ENCODE data around the gene SPNS3. TPM values are rescaled to one million over a fixed set of nuclear protein-coding genes. Genes with fewer than 3 reads are reported as not detected.

SPNS3 gene
- total and polyA plus RNA-seq, 2 of the 4 experiments (the other 2 are of a cell fraction) = 0.18 TPM; not detected in 1

DNA sequence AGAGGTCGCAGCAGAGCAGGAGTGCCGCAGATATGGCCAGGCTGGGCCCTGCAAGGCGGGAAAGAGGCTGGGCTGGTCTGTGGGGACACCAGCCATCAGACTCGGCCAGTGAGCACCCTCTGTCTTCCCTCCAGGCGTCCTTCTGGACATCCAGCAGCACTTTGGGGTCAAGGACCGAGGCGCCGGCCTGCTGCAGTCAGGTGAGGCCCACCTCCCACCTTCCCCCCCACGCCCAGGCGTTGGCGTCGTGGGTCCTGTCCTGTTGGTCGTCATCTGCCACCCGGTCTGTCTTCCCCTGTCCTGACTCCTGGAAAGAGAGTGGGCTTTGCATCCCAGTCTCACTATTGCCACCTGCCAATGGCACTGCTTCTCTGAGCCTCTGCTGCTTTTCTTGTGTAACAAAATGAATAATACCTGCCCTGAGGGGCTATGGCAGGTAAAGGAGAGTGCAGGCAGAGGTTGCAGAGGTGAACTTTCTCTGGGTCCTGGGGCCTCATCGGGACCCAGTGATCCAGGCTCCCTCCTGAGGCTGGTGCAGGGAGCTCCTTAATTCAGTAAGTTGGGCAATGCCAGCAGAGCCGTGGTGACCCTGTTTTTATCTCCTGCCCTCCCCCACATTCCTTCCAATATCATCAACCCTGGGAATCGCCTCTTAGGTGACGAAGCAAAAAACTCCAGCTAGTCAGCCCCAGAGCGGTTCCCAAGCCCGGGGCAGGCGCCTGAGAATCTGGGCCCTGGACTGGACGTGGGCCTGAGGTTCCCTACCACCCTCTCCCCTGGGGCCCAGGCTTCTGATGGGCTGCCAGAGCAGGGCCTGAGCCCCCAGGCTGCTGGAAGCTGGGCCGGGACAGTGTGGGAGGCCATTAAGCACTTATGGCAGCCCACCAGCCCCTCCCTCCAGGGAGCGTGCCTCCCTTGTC lies 79.6 kb downstream of the SPNS3 start (continued):
- TF ChIP-seq, protein P1, sequence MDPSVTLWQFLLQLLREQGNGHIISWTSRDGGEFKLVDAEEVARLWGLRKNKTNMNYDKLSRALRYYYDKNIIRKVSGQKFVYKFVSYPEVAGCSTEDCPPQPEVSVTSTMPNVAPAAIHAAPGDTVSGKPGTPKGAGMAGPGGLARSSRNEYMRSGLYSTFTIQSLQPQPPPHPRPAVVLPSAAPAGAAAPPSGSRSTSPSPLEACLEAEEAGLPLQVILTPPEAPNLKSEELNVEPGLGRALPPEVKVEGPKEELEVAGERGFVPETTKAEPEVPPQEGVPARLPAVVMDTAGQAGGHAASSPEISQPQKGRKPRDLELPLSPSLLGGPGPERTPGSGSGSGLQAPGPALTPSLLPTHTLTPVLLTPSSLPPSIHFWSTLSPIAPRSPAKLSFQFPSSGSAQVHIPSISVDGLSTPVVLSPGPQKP (IDR thresholded peaks at IDR 0.05; ENCODE audit: borderline replicate concordance, low read depth, low read length) = no peak

DNA sequence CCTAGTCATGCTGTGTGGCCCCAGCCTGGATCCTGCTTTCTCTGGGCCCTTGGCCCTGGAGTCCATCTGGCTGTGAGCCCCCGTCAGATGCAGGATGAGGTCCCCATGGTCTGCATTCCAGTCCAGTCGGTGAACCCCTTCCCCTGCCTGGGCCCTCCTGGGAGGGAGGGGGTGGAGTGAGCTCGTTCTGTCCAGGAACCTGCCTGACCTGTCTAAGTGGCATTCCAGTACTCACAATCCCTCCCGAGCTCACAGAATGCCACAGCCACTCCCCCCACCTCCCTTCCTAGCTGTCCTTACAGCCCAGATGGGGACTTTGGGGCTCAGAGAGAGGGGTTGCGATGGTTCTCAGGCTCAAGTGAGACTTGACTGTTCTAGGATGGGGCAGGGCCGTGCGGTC lies 80.5 kb downstream of the SPNS3 start:
- Histone ChIP-seq H3K14ac (replicated peaks; ENCODE audit: low read depth, low read length) (no peak overlapping the region), H3K79me1 (ENCODE audit: low read depth in 1 of 2, low read length in 2 of 2) (no peaks in the 10 kb centered on the region), H3K9ac (ENCODE audit: low read depth, low read length) (no peak overlapping the region), H3K56ac (ENCODE audit: extremely low read depth, insufficient read depth, low read length) (no peak overlapping the region), H2BK5ac (ENCODE audit: low read depth, low read length, poor library complexity, severe bottlenecking) (no peak overlapping the region), H2AFZ (replicated peaks; ENCODE audit: low read length, poor library complexity) (peak overlapping the region; percentile 41), H3K4me2 (ENCODE audit: low read depth, low read length) (no peak overlapping the region), H2AK5ac (ENCODE audit: low read depth, low read length) (no peak overlapping the region), H3K27me3 (ENCODE audit: control insufficient read depth, insufficient read depth, low read length) (peaks cover 22% of the 10 kb centered on the region; the same call in 1 of the 2 replicates), H3K4me1 (ENCODE audit: control insufficient read depth, insufficient read depth, low read length) (peaks cover 6% of the 10 kb centered on the region), H4K5ac (ENCODE audit: low read depth, low read length) (no peak overlapping the region), H3K18ac (ENCODE audit: low read depth, low read length) (no peak overlapping the region), H3K23ac (ENCODE audit: low read depth, low read length) (no peak overlapping the region), H3K9me3 (ENCODE audit: control insufficient read depth, insufficient read depth, low read length) (peaks cover 2% of the 10 kb centered on the region; the same call in 1 of the 2 replicates), H2BK20ac (ENCODE audit: low read depth, low read length) (no peak overlapping the region), H3K4me3 (ENCODE audit: insufficient read depth, low read depth, low read length) (no peak overlapping the region), H2BK120ac (ENCODE audit: low read depth, low read length) (no peak overlapping the region), H4K91ac (ENCODE audit: insufficient read depth, low read depth, low read length) (no peak overlapping the region), H3K27ac (ENCODE audit: insufficient read depth, low read length) (no peak overlapping the region), H3K4ac (ENCODE audit: low read depth, low read length) (no peak overlapping the region), H4K8ac (ENCODE audit: low read depth in 2 of 2, low read length in 2 of 2) (no peak overlapping the region), H3K36me3 (ENCODE audit: control insufficient read depth, insufficient read depth, low read length) (no peaks in the 10 kb centered on the region), H4K20me1 (ENCODE audit: insufficient read depth, low read length) (no peaks in the 10 kb centered on the region), H3K9me1 (ENCODE audit: insufficient read depth, low read length) (0 out of 2 replicates have a peak, but pooled peaks cover 3% of the 10 kb centered on the region), H2AK9ac (replicated peaks; ENCODE audit: low read depth, low read length, poor library complexity) (no peak overlapping the region), H2BK15ac (ENCODE audit: low read depth, low read length) (no peak overlapping the region)
- in situ Hi-C loops (cut with MboI; ENCODE audit: low sequenced_read_pairs) (no loop called here), intact Hi-C loops (cut with micrococcal nuclease) (no loop called here), dilution Hi-C loops (cut with HindIII; ENCODE audit: low sequenced_read_pairs, unreplicated experiment) (no loop called here)
- DNase-seq = no peak
- WGBS, 2 experiments (ENCODE audit: extremely low coverage in 2 of 2, insufficient read length in 1 of 2) = 100% methylated on average over 2 of the region's 7 CpGs; no CpG with 5 or more reads in 1 of the 2 experiments
- BruUV-seq (replicated peaks) = no TSS peak
- ChIA-PET CTCF (no interaction called here), POLR2A (ENCODE audit: unreplicated experiment) (no interaction called here)
- no peak for ATAC-seq (ENCODE audit: low read depth)
- TF ChIP-seq, protein P1 (IDR thresholded peaks at IDR 0.05; ENCODE audit: borderline replicate concordance, low read depth, low read length) = no peak
- TF ChIP-seq FOS (IDR thresholded peaks at IDR 0.05; ENCODE audit: low read depth, low read length) = no peak
- no peak for TF ChIP-seq CHD1 (IDR thresholded peaks at IDR 0.05; ENCODE audit: low read depth, low read length)
- no peak for TF ChIP-seq MAZ (IDR thresholded peaks at IDR 0.05; ENCODE audit: borderline replicate concordance, low read depth, low read length)

All from IMR-90 (cell line).